ENCODE results near the gene LRRFIP1. TPM values are rescaled to one million over a fixed set of nuclear protein-coding genes. Genes with fewer than 3 reads are reported as not detected.
A peak's percentile ranks its signal among the peaks of the same experiment; 100 is the strongest.

Gene LRRFIP1
- total and polyA plus RNA-seq, 2 of the 13 experiments (the other 11 are each of a cell fraction or from before 2014, with no cell fraction given): 15.9 to 40.5 TPM

- no peak for TF ChIP-seq LBX2 (CRISPR knock-in tag; IDR thresholded peaks at IDR 0.05; ENCODE audit: borderline replicate concordance)
- peak; percentile 45; the same call in 1 of the 2 replicates for TF ChIP-seq KDM4B (CRISPR knock-in tag; IDR thresholded peaks at IDR 0.05)
Measured at GRCh38 chr2:237715459-237715947, 88.1 kb downstream of the LRRFIP1 start (continued).

- POLR2A ChIA-PET: interaction anchor here (1.0 to 1.9 kb wide), 3 partner anchors 10 to 27 kb away, joined by 3 to 11 read pairs (median 5); no protein-coding TSS in a partner anchor
Measured at GRCh38 chr2:237716011-237716410, 88.6 kb downstream of the LRRFIP1 start.

More at GRCh38 chr2:237716011-237716410, 88.6 kb downstream of the LRRFIP1 start:
- Histone ChIP-seq H3K4me3 (replicated peaks in 1 of 3; ENCODE audit: insufficient read depth in 1 of 3, low read depth in 2 of 3, low read length in 3 of 3) (peak overlapping the region in 2 of 3 experiments; percentile 61 to 72; a peak in 2 of 6 replicates), H4K20me1 (ENCODE audit: insufficient read depth, low read length) (no peaks in the 10 kb centered on the region; the same call in 1 of the 2 replicates), H3K27ac (ENCODE audit: extremely low read length, insufficient read depth, low read length) (peak overlapping the region; percentile 77), H3K9me3 (ENCODE audit: low read length) (no peaks in the 10 kb centered on the region), H3K79me2 (ENCODE audit: insufficient read depth, low read length) (peaks cover 14% of the 10 kb centered on the region), H3K36me3 (replicated peaks in 1 of 2; ENCODE audit: control insufficient read depth in 1 of 2, insufficient read depth in 2 of 2, low read length in 2 of 2) (peaks cover 7 to 26% of the 10 kb centered on the region in 2 experiments), H3K4me1 (ENCODE audit: insufficient read depth, low read length) (peaks cover 50% of the 10 kb centered on the region), H3K27me3 (ENCODE audit: control insufficient read depth in 1 of 2, insufficient read depth in 2 of 2, low read length in 2 of 2) (no peaks in the 10 kb centered on the region), H2AFZ (ENCODE audit: low read length) (no peak overlapping the region), H3K4me2 (ENCODE audit: low read depth, low read length) (peak overlapping the region; percentile 94), H3K9ac (ENCODE audit: insufficient read depth, low read depth, low read length) (no peak overlapping the region)
- TF ChIP-seq HOMEZ (CRISPR knock-in tag; IDR thresholded peaks at IDR 0.05; ENCODE audit: low read depth) (0 out of 2 replicates have a peak, but pooled peaks have one; percentile 3), RBM39 (IDR thresholded peaks at IDR 0.05; ENCODE audit: low read depth, low read length, poor library complexity, severe bottlenecking) (no peak), SNAPC5 (CRISPR knock-in tag; IDR thresholded peaks at IDR 0.05; ENCODE audit: borderline replicate concordance) (0 out of 2 replicates have a peak, but pooled peaks have one; percentile 1), UBTF (CRISPR knock-in tag; IDR thresholded peaks at IDR 0.05) (peak; percentile 21; the same call in 1 of the 2 replicates)
- DNase-seq (ENCODE audit: low spot score) (no peak), ATAC-seq (no peak), FAIRE-seq (no peak)
- in situ Hi-C loops (cut with HindIII; ENCODE audit: extremely low pct_ligation_motif_present, low pct_unique_long_range_greater_than_20kb): no loop called here
- CTCF ChIA-PET (ENCODE audit: low intra/inter-chr PET ratio, low total read pairs): interaction anchor here (2.1 kb wide), 1 partner anchor 29 kb away, joined by 11 read pairs; no protein-coding TSS in a partner anchor
- intact Hi-C loops (cut with micrococcal nuclease; ENCODE audit: unreplicated experiment): no loop called here
- BruUV-seq (replicated peaks): no TSS peak

Measured in HepG2 (cell line).